Activated T-helper 9 cell treated with anti-CD3 and anti-CD28 coated beads, Interleukin-2, amount 50 U/mL, for 16 hours (primary cell): ENCODE results near the gene CCR5AS.
"Not testable (repeated sequence)": the region's sequence is repeated elsewhere in the genome, so short reads cannot be mapped to it uniquely, and the experiment has no call there.

Experiments
- DNase-seq: peaks from one replicate; pipeline ENCODE4 v3.0.0-alpha.2; 2020; ENCODE audit warnings: low read depth

CCR5AS gene

DNA sequence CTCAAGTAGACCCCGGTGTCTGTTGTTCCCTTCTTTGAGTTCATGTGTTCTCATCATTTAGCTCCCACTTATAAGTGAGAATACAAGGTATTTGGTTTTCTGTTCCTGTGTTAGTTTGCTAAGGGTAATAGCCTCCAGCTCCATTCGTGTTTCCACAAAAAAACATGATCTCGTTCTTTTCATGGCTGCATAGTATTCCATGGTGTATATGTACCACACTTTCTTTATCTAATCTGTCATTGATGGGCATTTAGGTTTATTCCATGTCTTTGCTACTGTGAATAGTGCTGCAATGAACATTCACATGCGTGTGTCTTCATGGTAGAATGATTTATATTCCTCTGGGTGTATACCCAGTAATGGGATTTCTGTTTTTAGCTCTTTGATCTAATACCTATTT lies 4.0 kb downstream of the CCR5AS start:
- DNase-seq, result not testable (repeated sequence)

DNA sequence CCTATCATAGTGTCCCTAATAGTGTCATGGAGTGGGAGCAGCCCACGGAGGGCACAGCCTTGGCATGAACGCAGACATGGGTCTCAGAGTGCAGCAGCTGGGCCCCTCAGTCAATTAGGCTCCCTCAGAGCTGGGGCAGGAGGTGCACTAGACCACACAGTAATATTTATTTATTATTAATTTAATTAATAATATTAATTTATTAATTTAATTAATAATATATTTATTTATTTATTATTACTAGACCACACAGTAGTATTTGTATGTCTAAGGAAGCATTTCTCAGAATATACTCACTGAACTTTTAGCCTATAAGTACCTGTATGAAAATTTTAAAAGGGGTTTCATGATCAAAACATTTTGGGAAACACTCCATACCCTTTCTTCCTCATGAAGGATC lies 5.3 kb downstream of the CCR5AS start:
- no peak for DNase-seq

DNA sequence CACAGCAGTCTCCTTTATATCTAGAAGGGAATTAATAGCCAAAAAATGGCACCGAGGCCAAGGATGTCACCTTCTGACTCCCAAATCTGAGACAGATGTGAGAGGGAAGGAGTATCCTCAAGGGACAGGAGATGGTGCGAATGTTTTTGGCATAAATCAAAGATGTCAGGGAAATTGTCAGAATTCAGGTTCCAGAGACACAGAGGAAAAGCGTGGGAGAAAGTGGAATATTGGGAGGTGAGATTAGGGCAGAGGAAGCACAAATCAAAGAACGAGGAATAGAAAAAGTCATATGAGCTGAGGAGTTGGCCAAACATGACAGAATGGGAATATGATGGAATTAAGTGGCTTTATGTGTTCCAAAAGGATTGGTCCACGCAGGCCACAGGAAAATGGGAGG lies 6.0 kb downstream of the CCR5AS start:
- DNase-seq, result no peak

DNA sequence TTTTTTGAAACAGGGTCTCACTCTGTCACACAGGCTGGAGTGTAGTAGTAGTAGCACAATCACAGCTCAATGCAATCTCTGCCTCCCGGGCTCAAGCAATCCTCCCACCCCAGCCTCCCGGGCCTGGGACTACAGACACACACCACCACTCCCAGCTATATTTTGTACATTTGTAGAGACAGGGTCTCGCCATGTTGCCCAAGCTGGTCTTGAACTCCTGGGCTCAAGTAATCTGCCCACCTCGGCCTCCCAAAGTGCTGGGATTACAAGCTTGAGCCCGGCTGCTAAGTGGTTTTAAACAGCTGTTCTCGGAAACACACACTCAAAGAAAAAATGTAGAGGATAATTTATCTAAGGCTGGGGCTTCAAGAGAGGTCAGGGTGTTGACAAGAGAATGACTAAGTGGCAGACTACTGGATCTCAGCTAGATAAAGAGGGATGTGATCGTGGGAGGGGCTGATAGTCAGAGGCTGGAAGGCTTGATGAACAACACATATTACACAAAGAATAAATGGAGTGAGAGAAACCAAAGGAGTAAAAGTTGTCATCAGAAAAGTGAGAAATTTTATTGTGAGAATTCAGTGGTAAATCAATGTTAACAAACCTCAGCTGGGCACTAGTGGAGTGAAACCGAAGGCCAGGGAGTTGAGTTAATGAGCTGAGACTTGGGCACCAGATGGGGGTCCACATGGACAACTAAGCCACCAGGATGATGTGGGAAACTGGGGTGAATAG lies 6.7 kb downstream of the CCR5AS start:
- DNase-seq, result no peak

DNA sequence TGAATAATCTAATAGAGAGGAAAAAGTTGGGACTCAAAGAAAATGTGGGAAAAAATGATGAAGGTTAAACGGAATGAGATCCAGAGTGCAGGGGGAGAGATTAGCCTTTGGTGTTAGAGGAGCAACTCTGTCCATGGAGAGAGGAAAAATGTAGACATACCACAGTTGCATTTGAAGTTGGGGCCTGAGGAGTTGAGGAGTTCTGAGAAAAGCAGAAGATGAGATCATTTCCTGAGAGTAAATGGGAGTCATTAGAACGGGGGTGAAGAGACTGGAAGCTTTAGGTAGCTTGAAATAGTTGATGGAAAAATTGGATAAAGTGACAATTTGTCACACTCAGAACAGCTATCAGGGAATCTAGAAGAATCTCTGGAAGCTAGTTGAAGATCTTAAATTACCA lies 7.3 kb downstream of the CCR5AS start:
- no peak for DNase-seq

DNA sequence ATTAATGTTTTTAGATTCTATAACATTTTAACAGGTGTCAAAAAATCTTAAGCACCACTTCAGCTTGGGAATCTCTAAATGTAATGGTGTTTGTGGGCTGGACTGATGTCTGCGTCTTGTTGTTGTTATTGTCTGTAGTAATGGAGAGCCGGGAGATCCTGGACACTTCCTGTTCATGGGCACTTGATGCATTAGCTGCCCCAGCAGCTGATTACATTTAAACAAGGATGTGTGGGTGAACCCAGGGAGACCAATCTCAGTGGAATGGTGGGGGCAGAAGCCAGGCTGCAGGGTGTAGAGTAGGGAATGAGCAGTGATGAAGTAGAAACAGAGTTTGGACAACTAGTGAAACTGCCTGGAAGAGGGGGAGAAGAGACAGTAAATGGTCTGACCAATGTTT lies 7.8 kb downstream of the CCR5AS start:
- no peak for DNase-seq

DNA sequence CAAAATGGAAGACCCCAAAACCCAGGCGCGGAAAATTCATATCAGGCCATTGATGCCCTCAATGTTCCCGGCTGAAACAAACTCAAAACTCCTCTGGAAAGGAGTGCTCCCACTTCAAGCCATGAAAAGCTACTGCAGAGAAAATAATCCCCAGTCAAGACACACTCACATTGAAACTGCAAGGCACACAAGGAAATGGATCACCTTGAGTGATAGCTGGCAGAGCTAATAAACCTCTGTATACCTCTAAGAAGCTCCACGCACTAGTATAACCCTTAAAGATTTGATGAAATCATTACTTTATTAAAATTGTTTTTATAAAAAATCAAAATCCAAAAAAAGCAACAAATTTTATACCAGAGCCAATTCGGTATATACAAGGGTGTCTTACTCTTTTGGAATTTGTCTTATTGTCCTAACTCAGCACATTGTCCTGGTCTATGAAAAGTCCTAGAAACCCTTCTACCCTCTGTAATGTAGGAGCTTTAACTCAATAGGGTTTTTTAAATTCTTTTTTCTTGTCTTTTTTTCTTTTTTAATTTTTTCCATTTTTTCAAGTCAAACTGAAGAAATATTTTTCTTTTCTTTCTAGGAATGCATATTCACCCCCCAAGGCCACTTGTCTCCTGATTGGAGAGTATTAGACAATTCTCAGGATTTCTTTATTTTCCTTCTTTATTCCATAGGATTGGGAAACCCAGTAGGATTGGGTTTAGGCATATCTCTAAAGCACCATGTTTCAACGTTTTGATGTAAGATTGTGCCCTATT lies 8.5 kb downstream of the CCR5AS start:
- DNase-seq, result no peak

DNA sequence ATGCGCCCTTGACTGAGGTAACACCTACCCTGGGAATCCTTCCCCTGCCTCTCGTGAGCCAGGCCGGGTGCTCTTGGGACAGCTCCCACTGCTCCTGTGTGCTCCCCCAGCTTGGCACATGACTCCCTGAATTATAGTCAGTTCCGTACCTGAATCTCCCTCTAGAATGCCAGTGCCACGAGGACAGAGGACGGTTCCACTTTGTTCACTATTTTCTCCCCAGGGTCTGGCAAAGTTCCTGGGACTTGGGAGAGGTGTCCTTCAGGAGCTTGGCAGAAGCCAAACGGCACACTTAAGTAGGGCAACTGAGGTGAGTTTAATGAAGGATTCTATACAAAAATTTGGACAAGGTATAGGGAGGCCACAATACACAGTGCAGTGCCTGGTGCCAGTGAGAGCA lies 9.8 kb downstream of the CCR5AS start:
- DNase-seq, result no peak

DNA sequence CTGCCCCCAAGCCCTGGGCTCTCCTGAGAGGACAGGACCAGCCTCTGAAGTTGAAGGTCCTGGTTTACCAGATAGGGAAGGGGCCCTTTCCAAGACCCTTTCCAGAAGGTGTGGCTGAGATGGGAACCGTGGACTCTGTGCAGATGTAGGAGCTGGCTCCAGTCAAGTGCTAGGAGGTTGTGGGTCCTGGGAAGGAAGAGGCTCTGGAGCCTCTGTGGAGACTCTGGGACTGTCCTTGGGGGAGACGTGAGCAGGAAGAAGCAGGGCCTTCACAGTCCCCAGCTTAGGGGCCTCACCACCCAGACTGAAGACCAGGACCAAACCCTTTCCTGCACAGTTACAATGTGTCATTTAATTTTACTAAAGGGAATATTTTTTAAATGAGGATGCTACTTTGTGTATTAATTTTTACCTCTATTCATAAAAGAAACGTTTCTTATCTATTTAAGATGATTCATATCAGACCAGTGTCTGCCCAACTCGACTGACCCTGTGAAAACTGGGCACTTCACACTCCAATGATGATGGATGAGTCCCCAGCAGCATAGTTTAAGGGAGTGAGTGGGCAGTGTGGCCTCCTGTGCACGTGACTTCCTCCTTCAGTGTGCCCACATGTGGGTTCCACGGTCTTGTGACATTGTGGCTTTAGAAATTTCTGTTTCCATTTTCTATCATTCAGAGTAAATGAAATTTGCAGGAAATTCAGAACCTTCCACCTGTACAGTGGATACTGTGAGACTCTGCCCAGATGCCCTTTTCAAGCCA lies 10.9 kb downstream of the CCR5AS start:
- DNase-seq, result no peak

DNA sequence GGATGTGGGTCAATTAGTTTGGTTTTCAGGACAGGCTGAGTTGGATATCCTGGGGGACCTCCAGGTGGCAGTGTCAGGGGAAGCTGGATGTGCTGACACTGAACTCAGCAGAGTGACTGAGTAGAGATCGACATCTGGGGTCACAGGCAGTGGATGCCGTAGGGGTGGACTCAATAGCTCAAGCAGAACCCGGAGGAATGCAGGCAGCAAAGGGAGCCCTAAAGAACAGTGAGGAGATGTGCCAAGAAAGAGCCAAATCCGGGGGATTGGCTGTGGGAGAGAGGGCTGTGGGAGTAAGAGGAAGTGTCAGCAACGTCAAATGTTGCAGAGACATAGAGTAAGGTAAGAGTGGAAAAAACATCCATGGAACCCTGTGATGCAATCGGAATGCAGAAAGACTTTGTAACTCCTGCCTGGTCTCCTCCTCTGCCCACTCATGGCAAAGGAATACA lies 11.6 kb downstream of the CCR5AS start:
- no peak for DNase-seq

DNA sequence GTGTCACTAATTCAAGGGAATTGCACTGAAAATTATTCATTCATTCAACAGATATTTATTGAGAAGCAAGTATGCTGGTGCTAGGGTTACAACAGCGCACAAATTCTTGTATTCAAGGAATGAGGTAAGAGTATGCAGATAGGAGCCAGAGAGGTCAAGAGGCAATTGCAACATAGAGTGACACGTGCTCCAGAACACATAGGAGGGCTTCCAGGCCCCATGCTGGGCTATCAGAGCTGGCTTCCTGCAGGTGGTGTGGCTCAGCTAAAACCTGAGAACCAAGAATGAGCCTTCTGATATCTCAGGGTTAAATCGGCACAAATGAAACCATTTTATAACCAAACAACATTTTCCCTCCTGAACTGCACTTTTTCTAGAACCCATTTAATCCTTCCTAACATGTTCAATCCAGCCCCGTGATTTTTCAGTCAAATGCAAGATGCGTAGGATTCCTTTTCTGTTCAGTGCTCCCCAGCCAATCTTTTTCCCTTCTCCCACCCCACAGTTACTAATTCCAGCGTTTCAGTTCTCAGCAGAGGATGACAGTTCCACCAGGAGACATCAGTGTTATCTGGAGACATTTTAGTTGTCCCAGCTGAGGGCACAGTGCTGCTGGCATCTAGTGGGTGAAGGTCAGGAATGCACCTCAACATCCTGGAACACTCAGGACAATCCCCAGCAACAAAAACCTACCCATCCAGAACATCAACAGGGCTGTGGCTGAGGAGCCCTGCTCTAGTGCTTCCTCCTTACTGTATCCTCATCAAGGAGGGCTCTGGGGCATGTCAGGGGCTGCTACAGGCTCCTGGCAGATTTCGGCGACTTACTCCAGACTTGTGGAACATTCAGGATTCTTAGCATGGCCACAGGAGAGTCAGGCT lies 13.1 kb downstream of the CCR5AS start:
- no peak for DNase-seq

DNA sequence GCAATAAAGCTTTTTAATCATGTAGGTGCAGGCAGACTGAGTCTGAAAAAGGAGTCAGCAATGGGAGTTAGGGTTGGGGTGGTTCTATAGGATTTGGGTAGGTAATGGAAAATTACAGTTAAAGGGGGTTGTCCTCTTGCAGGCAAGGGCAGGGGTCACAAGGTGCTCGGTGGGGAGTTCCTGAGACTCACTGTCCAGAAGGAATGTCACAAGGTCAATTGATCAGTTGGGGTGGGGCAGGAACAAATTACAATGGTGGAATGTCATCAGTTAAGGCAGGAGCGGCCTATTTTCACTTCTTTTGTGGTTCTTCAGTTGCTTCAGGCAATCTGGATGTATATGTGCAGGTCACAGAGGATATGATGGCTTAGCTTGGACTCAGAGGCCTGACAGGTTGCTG lies 13.9 kb downstream of the CCR5AS start:
- DNase-seq, result no peak

DNA sequence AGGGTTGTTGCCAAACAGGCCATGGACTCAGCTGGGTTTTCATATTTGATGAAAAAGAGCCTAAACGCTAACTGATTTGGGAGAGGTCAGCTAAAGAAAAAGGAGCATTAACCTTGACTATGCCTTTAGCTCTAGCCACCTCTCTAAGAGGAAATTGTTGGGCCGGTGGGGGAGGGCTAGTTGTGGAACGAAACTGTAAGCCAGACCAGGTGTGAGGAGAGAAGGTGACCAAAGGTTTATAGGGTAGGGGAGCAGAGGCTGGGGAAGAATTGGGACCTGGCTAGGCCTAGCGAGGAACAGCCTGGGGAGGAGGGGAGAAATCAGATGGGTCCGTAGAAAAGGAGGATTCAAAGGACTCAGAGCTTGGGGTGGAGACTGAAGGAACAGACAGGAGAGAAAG lies 15.3 kb downstream of the CCR5AS start:
- not testable (repeated sequence) for DNase-seq

DNA sequence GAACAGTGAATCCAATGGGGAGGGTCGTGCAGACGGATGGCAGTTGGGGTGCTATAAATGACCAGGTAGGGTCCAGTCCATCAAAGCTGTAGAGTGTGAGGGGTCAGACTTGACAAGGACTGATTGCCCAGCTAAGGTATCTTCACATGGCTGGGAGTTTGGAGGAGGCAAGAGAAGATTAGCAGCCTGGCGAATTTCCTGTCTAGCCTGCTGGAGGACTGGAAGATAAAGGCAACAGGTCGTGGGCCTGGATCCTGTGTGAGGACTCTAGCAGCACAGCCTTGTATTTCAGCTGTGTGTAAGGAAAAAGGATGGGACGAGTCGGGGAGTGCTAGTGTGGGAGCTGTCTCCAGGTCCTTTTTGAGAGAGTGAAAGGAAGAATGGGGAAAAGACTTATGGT lies 17.6 kb downstream of the CCR5AS start:
- DNase-seq, result no peak

DNA sequence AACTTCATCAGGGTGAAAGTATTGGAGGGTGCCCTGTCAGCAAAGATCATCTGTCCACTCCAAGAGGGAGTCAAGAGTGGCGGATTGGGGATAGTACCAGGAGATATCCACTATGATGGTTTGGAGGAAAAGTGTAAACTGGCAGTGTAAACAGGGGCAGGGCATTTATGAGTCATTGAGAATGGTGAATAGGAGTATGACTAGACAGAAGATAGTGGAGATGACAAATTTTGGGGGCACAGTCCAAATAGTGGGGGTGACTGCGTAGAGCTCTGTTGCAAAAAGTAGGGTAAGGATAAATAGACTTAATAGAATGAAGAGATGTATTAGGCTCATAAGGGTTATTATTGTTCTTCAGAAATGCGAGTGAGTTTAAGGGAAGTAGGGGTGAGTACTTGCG lies 18.0 kb downstream of the CCR5AS start:
- not testable (repeated sequence) for DNase-seq

DNA sequence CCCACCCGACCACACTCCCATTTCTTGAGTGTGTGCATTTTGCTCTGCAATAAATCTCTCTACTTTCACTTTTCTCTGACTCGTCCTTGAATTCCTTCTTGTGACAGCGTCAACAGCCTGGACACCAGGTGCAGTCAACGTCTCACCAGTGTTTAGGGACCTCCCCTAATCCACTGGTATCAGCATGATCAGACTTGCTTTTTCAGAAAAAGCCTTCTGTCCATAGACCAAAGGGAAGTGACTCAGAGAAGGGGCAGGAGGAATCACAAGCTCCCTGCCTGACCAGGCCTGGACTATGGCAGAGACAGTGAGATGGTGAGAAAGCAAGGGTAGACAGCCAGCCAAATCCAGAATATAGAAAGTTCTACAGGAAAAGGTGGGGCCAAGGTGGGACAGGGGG lies 20.7 kb downstream of the CCR5AS start:
- no peak for DNase-seq

DNA sequence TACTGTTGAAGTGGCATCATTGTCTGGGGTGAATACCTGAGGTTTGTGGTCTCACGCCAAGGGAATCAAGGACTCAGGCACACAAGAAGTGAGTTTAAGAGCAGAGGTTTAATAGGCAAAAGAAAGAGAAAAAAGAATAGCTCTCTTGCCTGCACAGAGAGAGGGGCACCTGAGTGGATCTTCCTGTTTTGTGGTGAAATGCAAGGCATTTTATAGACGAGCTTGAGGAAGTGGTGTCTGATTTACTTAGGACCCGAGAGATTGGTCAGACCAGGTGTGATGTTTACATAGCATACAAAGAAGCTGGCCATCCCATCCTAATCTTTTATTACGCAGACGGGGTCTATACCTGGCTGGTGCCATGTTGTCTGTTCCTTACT lies 22.9 kb downstream of the CCR5AS start:
- no peak for DNase-seq

DNA sequence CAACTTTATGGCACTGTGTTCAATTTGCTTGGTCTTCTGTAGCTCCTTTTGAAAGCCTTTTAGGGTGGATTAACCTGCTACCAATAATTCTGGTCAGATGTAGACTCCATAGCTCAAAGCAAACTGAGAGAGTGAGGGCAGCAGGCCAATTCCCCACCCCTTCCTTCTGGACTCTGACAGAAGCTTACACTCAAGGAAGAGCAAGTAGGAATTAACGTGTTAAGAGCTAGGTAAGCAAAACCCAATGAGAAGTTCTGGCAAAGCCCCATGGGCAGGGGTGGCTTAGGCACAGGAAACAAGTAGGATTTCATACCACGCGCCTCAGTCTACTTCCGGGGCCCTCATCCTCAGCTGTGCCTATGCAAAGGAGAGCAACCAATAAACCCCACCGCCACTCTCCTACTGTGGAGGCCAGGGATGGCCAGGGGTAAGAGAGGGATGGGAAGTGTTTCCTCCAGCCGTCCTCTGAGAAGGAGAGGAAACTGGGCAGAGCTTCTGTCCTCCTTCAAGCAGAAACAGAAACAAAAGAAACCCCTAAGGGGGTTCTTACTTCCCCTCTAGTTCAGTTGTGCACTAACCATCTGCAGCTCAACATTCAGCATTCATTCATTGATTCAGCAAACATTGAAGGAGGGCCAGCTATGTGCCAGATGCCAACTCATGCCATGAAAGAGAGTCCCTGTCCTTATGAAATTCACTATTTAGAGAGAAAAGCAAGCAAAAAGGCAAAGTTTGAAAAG lies 23.5 kb downstream of the CCR5AS start:
- no peak for DNase-seq

DNA sequence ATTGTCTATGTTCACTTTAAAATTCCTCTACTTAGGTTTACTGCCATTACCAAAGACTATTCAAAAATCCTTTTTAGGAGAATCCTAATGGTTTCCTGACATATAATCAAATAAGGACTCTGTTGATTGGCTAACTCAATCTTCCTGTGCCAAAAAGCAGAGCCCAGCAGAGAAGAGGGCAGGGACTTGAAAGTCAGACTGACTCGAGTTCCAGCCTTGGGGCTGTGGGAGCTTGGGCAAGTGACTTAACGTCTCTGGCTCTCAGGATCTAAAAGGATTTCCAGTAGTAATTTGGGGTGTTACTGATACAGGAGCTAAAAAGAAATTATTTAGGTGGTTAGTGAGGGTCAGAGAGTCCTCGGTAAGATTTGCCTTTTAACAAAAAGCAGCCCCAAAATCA lies 25.2 kb downstream of the CCR5AS start:
- no peak for DNase-seq

DNA sequence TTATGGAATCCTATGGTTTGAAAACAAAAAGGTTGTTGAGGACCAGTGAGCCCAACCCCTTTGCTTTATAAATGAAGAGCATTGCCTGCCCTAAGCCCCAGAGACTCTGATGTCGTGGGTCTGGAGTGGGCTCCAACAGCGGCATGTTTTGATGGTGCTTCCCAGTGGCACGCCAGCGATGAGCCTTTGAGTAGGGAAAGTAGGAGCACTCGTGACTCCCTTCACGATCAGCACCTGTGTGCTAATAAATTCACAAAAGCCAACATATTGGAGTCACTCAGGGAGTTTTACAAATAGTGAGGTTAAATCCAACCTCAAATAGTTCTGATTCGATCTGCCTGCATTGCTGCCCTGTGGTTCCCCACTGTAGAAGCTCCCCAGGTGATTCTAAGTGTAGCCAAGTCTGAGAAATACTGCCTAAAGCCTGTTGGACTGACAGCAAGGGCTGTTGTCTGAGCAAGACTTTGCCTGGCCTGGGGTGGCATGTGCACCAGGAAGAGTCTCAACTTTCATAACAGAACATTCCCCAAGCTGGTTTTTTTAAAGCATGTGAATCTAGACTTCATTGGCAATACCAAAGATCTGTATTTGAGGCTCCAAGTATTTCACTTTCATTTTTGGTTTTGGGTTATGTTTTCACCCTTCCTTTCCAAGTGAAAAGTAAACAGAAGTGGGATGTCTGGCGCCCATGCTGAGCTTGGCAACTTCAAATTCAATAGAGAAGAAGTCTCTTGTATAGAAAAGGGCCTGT lies 26.2 kb downstream of the CCR5AS start:
- DNase-seq, result no peak
